GM18868 (cell line): ENCODE measurements around the gene CHCHD10.

Experiments
- ATAC-seq: cut with Tn5 transposase; IDR thresholded peaks from one replicate; pipeline ENCODE4 v1.9.1; 2021; ENCODE audit warnings: mild to moderate bottlenecking, moderate library complexity; ENCODE audit not compliant: unreplicated experiment

The CHCHD10 gene

DNA sequence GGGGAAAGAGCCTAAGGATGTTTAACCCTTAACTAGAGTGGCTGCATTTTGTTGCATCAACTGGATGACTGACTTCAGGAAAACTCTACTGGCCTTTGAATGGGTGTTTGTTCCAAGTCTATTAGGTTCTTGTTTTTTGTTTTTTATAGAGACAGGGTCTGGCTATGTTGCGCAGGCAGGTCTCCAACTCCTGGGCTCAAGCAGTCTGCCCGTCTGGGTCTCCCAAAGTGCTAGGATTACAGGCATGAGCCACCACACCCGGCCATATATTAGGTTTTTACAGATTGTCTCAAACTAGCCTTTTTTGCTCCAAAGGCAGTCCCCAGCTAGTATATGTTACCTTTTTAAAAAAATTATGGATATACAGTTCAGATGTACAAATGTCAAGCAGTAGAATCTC, 20.1 kb upstream of the CHCHD10 start:
- ATAC-seq = no peak

- peak; percentile 17 for ATAC-seq
These were observed 19.8 kb upstream of the CHCHD10 start for GRCh38 chr22:23787600-23787896.

GRCh38 chr22:23786752-23787599, 19.2 kb upstream of the CHCHD10 start, which contains the start of gene SMARCB1:
Gene SMARCB1 (plus strand): TSS chr22:23786966. CDS start chr22:23787170, 204 bp downstream.
- ATAC-seq = peak; percentile 75

GRCh38 chr22:23786261-23786710, 18.5 kb upstream of the CHCHD10 start:
- ATAC-seq = no peak

DNA sequence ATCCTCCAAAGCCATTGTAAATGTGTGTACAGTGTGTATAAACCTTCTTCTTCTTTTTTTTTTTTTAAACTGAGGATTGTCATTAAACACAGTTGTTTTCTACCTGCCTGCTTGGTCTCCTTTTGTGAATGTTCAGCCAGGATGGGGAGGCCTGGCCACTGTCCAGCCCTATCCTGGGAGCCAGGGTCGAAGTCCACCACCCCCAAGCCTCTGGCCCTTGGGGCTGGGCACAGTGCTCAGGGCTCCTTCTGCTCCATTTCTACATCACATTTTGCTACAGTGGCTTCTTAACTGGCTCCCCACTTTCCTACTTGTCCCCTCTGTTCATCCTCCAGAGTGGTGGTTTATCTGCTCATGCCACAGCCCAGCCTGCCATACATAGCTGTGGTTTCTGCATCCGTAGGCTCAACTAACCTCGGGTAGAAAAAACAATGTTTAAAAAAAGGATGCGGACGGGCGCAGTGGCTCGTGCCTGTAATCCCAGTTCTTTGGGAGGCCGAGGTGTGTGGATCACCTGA, 16.5 kb upstream of the CHCHD10 start:
- ATAC-seq = no peak

DNA sequence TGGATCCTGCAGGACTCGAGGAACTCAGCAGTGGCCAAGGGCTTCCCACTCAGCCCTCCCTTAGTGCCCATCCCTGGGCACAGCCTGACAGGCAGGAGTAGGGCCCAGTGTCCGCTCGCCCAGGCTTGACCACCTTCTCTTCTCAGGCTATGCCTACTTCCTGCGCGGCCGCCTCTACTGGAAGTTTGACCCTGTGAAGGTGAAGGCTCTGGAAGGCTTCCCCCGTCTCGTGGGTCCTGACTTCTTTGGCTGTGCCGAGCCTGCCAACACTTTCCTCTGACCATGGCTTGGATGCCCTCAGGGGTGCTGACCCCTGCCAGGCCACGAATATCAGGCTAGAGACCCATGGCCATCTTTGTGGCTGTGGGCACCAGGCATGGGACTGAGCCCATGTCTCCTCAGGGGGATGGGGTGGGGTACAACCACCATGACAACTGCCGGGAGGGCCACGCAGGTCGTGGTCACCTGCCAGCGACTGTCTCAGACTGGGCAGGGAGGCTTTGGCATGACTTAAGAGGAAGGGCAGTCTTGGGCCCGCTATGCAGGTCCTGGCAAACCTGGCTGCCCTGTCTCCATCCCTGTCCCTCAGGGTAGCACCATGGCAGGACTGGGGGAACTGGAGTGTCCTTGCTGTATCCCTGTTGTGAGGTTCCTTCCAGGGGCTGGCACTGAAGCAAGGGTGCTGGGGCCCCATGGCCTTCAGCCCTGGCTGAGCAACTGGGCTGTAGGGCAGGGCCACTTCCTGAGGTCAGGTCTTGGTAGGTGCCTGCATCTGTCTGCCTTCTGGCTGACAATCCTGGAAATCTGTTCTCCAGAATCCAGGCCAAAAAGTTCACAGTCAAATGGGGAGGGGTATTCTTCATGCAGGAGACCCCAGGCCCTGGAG, 15.7 kb upstream of the CHCHD10 start:
- no peak for ATAC-seq

DNA sequence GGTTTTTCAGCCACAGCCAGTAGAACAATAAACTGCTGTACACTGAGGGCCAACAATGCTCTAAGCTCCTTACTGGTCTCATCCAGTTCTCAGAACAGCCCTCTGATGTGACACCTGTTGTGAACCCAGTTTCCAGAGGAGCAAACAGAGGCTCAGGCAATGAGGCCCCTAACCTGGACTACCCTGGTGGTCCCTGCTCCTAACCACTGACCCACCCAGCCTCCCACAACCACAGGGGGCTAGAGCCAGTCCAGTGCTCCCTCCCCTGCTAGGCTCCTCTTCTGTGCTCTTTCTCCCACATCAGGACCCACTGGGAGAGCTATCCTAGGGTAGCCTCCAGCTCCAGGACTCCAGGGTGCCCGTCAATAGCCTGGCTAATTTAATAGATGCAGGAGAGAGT, 14.9 kb upstream of the CHCHD10 start:
- ATAC-seq = no peak

DNA sequence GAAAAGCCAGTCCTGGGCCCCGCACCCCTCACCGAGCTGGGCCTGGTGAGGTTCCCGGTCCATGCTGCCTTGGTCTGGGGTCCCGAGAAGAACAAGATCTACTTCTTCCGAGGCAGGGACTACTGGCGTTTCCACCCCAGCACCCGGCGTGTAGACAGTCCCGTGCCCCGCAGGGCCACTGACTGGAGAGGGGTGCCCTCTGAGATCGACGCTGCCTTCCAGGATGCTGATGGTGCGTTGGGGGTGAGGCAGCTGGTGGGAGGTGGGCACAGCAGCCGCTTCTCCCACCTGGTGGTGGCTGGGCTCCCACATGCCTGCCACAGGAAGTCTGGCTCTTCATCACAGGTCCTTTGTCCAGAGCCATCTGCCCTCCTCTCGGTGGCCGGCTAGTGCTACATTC, 14.5 kb upstream of the CHCHD10 start:
- ATAC-seq = no peak

DNA sequence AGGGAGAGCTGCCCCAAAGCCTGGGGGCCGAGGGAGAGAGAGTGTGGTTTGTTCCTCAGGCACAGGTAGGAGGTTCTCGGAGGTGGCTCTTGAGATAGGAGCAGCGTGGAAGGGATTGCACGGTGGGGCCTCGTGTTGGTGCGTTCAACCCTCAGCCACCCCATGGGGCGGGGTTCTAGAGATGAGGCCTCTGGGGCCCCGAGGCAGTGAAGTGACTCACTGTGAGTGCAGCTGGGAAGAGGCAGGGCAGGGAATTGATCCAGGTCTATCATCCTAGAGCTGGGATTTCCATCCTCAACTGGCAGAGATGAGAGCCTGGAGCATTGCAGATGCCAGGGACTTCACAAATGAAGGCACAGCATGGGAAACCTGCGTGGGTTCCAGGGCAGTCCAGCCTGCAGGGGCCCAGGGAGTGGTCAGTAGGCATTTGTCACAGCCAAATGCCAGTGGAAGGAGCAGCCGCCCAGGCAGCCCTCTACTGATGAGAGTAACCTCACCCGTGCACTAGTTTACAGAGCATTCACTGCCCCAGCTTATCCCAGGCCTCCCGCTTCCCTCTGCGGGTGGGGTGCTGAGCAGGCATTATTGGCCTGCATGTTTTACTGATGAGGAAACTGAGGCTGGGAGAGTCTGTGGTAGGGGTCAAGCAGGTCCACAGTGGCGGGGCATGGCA, 13.9 kb upstream of the CHCHD10 start:
- ATAC-seq = no peak

DNA sequence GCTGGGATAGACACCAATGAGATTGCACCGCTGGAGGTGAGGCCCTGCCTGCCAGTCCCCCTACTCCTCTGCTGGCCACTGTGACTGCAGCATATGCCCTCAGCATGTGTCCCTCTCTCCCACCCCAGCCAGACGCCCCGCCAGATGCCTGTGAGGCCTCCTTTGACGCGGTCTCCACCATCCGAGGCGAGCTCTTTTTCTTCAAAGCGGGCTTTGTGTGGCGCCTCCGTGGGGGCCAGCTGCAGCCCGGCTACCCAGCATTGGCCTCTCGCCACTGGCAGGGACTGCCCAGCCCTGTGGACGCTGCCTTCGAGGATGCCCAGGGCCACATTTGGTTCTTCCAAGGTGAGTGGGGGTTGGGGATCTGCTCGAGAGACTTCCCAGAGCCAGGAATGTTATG, 13.3 kb upstream of the CHCHD10 start:
- ATAC-seq = no peak

DNA sequence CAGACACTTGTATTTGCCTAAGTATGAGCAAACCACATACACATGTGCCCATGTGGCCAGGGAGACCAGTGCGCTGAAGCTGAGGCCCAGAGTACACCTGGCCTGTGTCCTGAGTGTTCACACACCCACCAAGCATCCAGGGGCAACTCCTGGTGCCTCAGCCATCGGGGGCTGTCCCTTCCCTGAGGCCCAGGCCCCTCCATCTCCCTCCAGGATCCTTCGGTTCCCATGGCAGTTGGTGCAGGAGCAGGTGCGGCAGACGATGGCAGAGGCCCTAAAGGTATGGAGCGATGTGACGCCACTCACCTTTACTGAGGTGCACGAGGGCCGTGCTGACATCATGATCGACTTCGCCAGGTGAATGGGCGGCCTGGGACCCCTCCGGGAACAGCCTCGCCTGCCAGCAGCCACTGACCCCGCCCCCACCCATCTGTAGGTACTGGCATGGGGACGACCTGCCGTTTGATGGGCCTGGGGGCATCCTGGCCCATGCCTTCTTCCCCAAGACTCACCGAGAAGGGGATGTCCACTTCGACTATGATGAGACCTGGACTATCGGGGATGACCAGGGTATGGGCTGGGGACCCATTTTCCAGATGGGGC, 12.5 kb upstream of the CHCHD10 start:
- no peak for ATAC-seq

DNA sequence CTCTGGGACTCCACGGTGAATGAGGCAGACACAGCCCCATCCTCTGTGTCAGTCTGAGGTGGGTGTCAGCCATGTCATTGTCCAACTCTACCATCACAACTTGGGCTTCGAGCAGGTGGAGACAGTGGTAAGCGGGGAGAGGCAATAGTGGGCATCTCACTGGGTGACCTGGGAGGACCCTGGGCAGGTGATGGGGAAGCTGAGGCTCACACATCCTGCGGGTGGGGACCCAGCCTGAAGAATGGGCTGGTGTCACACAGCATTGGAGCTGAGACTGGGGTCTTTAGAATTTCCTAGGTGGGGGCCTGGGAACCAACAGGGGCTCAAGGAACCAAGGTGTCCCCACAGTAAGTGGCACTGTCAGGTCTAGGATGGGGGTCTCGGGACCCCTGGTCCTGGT, 12.0 kb upstream of the CHCHD10 start:
- no peak for ATAC-seq

- ATAC-seq = no peak
These were observed 11.3 kb upstream of the CHCHD10 start for GRCh38 chr22:23779083-23779482.

DNA sequence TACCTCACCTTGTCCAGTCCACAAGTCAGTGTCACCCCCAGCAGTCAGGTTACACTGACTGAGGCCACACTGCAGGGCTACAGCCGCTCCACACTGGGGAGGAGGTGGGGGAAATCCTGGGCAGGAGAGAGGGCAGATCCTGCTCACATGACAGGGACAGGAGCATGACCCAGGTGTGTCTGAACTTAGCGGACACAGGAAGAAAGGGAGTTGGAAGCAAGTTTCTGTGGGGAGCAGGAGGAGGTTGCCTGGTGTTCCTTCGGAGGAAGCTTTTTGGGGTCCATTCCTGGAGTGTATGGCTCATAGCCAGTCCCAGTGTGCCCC, 10.8 kb upstream of the CHCHD10 start:
- no peak for ATAC-seq

DNA sequence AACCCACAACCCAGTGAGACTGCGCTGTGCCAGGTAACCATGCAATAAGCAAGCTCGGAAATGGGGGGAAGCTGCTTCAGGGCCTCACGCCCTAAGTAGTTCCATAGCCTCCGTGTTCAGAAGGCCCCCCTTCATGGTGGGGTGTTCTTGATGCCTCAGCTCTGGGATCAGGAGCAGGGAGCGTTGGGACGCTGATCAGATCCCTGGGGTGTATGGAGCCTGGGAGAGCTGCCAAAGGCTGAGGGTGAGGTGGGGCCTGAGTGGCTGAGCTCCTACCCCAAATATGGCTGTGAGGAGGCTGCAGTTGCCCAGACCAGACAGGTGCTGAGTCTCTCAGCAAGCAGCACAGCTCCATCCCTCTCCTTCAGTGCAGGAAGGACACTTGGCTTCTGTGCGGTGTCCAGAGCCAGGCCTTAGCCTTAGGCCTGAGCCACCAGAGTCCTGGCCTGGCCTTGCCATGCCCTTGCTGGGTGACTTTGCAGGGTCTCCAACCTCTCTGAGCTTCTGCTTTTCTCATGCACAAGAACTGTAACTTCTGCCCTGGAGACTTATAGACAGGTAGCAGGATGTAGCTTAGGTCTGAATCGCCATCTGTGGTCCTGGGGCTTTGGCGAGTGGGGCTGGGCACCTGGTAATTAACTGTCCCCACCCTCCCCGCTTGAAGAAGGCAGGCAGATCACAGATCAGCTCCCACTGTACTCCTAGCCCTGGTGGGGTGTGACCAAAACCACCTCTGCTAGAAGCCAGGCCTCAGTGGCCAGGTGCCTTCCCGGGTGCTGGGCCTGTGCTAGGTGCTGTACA, 10.2 kb upstream of the CHCHD10 start:
- no peak for ATAC-seq

DNA sequence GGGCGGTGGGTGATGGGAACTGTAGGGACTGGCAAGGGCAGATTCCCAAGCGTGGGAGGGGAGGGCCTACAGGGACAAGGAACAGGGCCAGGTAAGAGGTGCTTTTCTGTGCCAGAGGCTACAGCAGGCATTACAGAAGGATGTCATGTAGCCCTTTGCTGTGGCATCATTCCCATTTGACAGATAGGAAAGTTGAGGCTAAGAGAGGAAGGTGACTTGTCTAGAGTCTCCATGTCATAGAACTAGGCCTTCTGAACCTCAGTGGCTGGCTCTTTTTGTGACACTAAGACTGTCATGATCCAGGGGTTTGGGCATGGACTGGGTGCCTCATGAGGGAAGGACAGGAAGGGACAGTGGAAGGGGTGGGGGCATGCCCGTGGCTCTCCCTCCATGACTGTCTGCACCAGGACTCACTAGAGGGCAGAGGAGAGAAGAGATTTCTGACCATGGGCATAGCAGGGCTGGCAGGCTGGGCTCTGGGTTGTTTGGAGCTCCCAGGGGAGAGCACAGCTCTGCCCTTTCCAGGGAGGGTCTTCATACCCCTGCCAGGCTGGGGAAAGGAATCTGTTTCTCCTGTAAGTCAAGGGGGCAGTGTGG, 8.1 kb upstream of the CHCHD10 start:
- no peak for ATAC-seq

DNA sequence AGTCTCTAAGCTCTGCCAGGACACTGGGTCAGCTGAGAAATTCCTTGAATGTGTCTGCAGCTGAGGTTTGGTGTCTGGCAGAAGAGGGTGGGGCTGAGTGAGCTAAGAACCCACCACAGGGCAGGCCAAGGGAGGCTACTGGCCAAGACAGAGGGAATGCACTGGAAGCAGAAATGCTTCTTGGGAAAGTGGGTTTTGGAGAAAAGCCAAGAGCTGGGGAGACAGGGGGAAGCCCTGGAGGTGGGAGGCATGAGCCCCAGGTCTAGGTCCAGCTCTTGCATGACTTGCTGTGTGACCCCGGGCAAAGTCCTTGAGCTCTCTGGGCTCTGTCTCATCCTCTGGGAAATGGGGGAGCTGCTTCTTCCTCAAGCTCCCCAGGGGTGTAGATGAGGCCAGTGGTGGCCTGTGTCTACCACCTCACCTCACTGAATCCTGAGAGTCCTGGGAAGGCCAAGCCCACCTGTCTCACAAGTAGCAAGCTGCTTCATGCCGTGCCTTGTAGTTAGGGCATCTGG, 7.2 kb upstream of the CHCHD10 start:
- no peak for ATAC-seq

GRCh38 chr22:23774114-23774921, 6.5 kb upstream of the CHCHD10 start:
- ATAC-seq = no peak
